Tibial nerve (tissue), 4 donors: Measurements from ENCODE around the gene PHACTR1. TPM values are rescaled to one million over a fixed set of nuclear protein-coding genes. Genes with fewer than 3 reads are reported as not detected.

ENCODE experiments used
- DNase-seq, 2 donors: peaks; one replicate each; pipeline ENCODE4 v3.0.0-alpha.2; 2019; ENCODE audit warnings: low spot score in 2 of 2
- H3K27ac ChIP-seq, 4 donors: fragments of 200-600 bp; sonication (generic) in 3 of 4; one replicate each; pipeline ENCODE4 v1.5.1; 2017 to 2019; ENCODE audit warnings: mild to moderate bottlenecking in 1 of 4
- H3K27me3 ChIP-seq, 2 donors: fragments of 200-600 bp; sonication (generic) in 1 of 2; one replicate each; pipeline versions ENCODE4 v1.5.1 to v1.6.0; 2017 to 2019
- H3K36me3 ChIP-seq, 3 donors: fragments of 200-600 bp; sonication (generic); one replicate each; pipeline ENCODE4 v1.5.1; 2018 to 2019
- H3K4me1 ChIP-seq, 4 donors: fragments of 200-600 bp; sonication (generic) in 3 of 4; one replicate each; pipeline ENCODE4 v1.5.1; 2017 to 2019
- H3K4me3 ChIP-seq, 4 donors: fragments of 200-600 bp; sonication (generic) in 3 of 4; one replicate each; pipeline ENCODE4 v1.5.1; 2017 to 2019; ENCODE audit warnings: mild to moderate bottlenecking in 1 of 4, moderate library complexity in 1 of 4
- H3K9me3 ChIP-seq, 4 donors: fragments of 200-600 bp; sonication (generic) in 3 of 4; one replicate each; pipeline ENCODE4 v1.5.1; 2017 to 2019
- EP300 ChIP-seq, 2 donors: sonication (generic); formaldehyde crosslinking; IDR thresholded peaks; one replicate each; pipeline ENCODE4 v1.6.1; 2017; ENCODE audit warnings: antibody characterized with exemption in 2 of 2, mild to moderate bottlenecking in 1 of 2
- POLR2A ChIP-seq, 2 donors: fragments of 450-650 bp; IDR thresholded peaks; one replicate each; pipeline ENCODE4 v1.6.1; 2017; ENCODE audit warnings: antibody characterized with exemption in 2 of 2, mild to moderate bottlenecking in 2 of 2, moderate library complexity in 2 of 2
- WGBS, 2 donors: methylation state at CpG; one replicate each; pipeline ENCODE4 v1.1.5; 2018; 5-methylcytosine and 5-hydroxymethylcytosine counted together
- total RNA-seq, 4 donors: library from RNA; depleted of rRNA; stranded (reverse); fragments of >200 nt; gene quantifications; one replicate each; pipeline ENCODE4 v1.1.0, GENCODE V29; 2016
- TF ChIP-seq, protein P1 (sequence below), 5 experiments: fragments of 200-600 bp in 3 of 5; fragments of 450-650 bp in 2 of 5; sonication (generic) in 3 of 5; IDR thresholded peaks; one replicate each; pipeline ENCODE4 v1.5.1; 2016 to 2019; ENCODE audit warnings: antibody characterized with exemption in 5 of 5, mild to moderate bottlenecking in 3 of 5, moderate library complexity in 2 of 5

PHACTR1 gene
- total RNA-seq, 4 donors from 2014 or later: 1.5 to 2.7 (median 1.6) TPM

DNA sequence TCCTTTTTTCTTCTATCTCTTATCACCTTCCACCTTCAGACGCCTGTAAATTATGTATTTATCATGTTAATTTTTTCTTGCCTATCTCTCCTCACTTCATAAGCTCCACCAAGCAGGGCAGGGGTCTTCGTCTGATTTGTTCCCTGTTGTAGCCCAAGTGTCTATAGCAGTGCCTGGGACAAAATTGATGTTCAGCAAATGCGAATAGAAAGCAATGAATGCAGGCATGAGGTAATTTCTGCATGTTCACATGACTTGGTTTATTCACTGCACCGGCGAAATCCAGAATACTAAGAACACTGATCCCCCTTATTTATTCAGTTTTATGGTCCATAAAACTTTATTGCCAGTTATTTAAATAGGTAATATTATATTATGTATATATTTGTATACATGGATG, 449.7 kb downstream of the PHACTR1 start:
- Histone ChIP-seq H3K9me3 (no peaks in the 10 kb centered on the region), H3K27ac (no peak overlapping the region), H3K4me1 (no peaks in the 10 kb centered on the region), H3K4me3 (no peak overlapping the region), H3K27me3 (no peaks in the 10 kb centered on the region), H3K36me3 (no peaks in the 10 kb centered on the region)
- DNase-seq: no peak
- WGBS, 2 donors: 66 to 70% methylated on average over 5 of the region's 5 CpGs
- no peak for TF ChIP-seq POLR2A (IDR thresholded peaks at IDR 0.05)
- no peak for TF ChIP-seq EP300 (IDR thresholded peaks at IDR 0.05)
- TF ChIP-seq, protein P1, sequence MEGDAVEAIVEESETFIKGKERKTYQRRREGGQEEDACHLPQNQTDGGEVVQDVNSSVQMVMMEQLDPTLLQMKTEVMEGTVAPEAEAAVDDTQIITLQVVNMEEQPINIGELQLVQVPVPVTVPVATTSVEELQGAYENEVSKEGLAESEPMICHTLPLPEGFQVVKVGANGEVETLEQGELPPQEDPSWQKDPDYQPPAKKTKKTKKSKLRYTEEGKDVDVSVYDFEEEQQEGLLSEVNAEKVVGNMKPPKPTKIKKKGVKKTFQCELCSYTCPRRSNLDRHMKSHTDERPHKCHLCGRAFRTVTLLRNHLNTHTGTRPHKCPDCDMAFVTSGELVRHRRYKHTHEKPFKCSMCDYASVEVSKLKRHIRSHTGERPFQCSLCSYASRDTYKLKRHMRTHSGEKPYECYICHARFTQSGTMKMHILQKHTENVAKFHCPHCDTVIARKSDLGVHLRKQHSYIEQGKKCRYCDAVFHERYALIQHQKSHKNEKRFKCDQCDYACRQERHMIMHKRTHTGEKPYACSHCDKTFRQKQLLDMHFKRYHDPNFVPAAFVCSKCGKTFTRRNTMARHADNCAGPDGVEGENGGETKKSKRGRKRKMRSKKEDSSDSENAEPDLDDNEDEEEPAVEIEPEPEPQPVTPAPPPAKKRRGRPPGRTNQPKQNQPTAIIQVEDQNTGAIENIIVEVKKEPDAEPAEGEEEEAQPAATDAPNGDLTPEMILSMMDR (IDR thresholded peaks at IDR 0.05): no peak

DNA sequence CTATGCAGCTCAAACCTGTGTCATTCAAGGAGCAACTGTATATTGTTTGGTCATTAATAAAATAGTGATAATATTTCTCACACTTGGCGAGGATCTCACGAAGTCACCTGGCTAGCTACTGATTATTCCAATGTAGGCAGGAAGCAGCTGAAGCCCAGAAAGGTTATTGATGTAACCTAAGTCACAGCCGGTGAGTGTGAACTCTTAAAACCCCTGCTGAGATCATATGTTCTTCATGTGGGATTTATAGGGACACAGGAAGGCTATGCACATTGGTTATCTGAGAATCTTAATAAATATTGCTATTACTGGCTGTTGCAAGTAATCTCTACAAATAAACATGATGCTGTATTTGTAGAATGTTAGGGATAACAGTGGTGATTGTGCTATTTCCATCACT, 450.3 kb downstream of the PHACTR1 start:
- no peak overlapping the region for H3K27ac ChIP-seq
- H3K4me3 ChIP-seq: no peak overlapping the region
- H3K27me3 ChIP-seq: no peaks in the 10 kb centered on the region
- WGBS, 2 donors: 71 to 72% methylated on average over 3 of the region's 3 CpGs
- TF ChIP-seq, protein P1 (IDR thresholded peaks at IDR 0.05): no peak
- TF ChIP-seq POLR2A (IDR thresholded peaks at IDR 0.05) (no peak), EP300 (IDR thresholded peaks at IDR 0.05) (no peak)
- H3K36me3 ChIP-seq: no peaks in the 10 kb centered on the region
- DNase-seq: no peak
- H3K4me1 ChIP-seq: no peaks in the 10 kb centered on the region
- no peaks in the 10 kb centered on the region for H3K9me3 ChIP-seq

GRCh38 chr6:13172291-13172690, 455.7 kb downstream of the PHACTR1 start:
- 63 to 72% methylated on average over 3 of the region's 3 CpGs for WGBS, 2 donors
- no peaks in the 10 kb centered on the region for H3K27me3 ChIP-seq
- H3K36me3 ChIP-seq: no peaks in the 10 kb centered on the region
- no peak for DNase-seq
- no peaks in the 10 kb centered on the region for H3K9me3 ChIP-seq
- H3K27ac ChIP-seq: no peak overlapping the region
- no peak overlapping the region for H3K4me3 ChIP-seq
- TF ChIP-seq POLR2A (IDR thresholded peaks at IDR 0.05) (no peak), EP300 (IDR thresholded peaks at IDR 0.05) (no peak)
- TF ChIP-seq, protein P1 (IDR thresholded peaks at IDR 0.05): no peak
- no peaks in the 10 kb centered on the region for H3K4me1 ChIP-seq

GRCh38 chr6:13175087-13175486, 458.5 kb downstream of the PHACTR1 start:
- Histone ChIP-seq H3K27ac (no peak overlapping the region), H3K4me1 (no peaks in the 10 kb centered on the region), H3K4me3 (no peak overlapping the region), H3K27me3 (no peaks in the 10 kb centered on the region), H3K36me3 (no peaks in the 10 kb centered on the region), H3K9me3 (no peaks in the 10 kb centered on the region)
- WGBS, 2 donors: 68 to 74% methylated on average over 2 of the region's 2 CpGs
- DNase-seq: no peak
- TF ChIP-seq EP300 (IDR thresholded peaks at IDR 0.05) (no peak), POLR2A (IDR thresholded peaks at IDR 0.05) (no peak)
- TF ChIP-seq, protein P1 (IDR thresholded peaks at IDR 0.05): no peak

DNA sequence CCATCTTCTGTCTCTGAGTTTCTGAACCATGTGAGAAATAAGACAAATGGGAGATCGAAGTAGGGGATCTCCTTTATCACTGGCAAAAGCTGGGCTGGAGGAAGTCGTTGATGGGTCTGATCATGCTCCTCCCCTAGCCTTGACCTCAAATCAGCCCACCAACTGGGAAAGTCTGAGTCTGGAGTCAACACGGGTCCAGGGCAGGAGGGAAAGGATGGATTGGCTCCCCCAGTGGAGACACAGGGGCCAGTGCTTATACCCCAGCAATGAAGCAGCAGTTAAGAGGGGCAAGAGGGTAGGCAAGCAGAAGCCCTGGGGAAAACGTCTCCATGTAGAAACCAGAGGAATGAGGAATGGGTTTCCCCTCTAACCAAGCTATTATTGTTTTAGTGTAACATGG, 459.2 kb downstream of the PHACTR1 start:
- no peak for DNase-seq
- Histone ChIP-seq H3K4me1 (no peaks in the 10 kb centered on the region), H3K9me3 (no peaks in the 10 kb centered on the region), H3K27ac (no peak overlapping the region), H3K4me3 (no peak overlapping the region), H3K36me3 (no peaks in the 10 kb centered on the region), H3K27me3 (no peaks in the 10 kb centered on the region)
- TF ChIP-seq EP300 (IDR thresholded peaks at IDR 0.05) (no peak), POLR2A (IDR thresholded peaks at IDR 0.05) (no peak)
- TF ChIP-seq, protein P1 (IDR thresholded peaks at IDR 0.05): no peak
- 41 to 50% methylated on average over 4 of the region's 4 CpGs for WGBS, 2 donors
